Liver (tissue), 9 donors: Measurements from ENCODE around the gene TNNC2. TPM values are rescaled to one million over a fixed set of nuclear protein-coding genes. Genes with fewer than 3 reads are reported as not detected.

ENCODE experiments used
- DNase-seq: peaks from one replicate; pipeline ENCODE4 v3.0.0-alpha.2; 2017; ENCODE audit warnings: low spot score
- H3K27ac ChIP-seq, 2 donors: one replicate each; pipeline ENCODE4 v1.7.0; 2013; ENCODE audit warnings: inconsistent platforms in 2 of 2, low read length in 2 of 2, control low read depth in 1 of 2, low read depth in 1 of 2, mild to moderate bottlenecking in 1 of 2
- H3K27me3 ChIP-seq, 4 donors: one replicate each; pipeline versions ENCODE4 v1.6.1 to v1.7.0; 2013; ENCODE audit warnings: low read length in 3 of 4, inconsistent platforms in 1 of 4, mild to moderate bottlenecking in 1 of 4, moderate library complexity in 1 of 4; ENCODE audit not compliant: control insufficient read depth in 4 of 4, insufficient read depth in 4 of 4
- H3K36me3 ChIP-seq, 4 donors: one replicate each; pipeline versions ENCODE4 v1.6.1 to v1.7.0; 2013; ENCODE audit warnings: low read length in 3 of 4, mild to moderate bottlenecking in 3 of 4, low read depth in 1 of 4, moderate library complexity in 1 of 4; ENCODE audit not compliant: control insufficient read depth in 4 of 4, insufficient read depth in 3 of 4
- H3K4me1 ChIP-seq, 4 donors: one replicate each; pipeline versions ENCODE4 v1.6.1 to v1.7.0; 2013; ENCODE audit warnings: low read length in 3 of 4, mild to moderate bottlenecking in 3 of 4, moderate library complexity in 1 of 4; ENCODE audit not compliant: control insufficient read depth in 4 of 4, insufficient read depth in 4 of 4
- H3K4me3 ChIP-seq, 3 donors: one replicate each; pipeline versions ENCODE4 v1.6.1 to v1.7.0; 2013; ENCODE audit warnings: low read length in 3 of 3, control low read depth in 1 of 3, low read depth in 1 of 3, mild to moderate bottlenecking in 1 of 3
- H3K9ac ChIP-seq, 2 donors: one replicate each; pipeline ENCODE4 v1.7.0; 2013; ENCODE audit warnings: low read length in 2 of 2, mild to moderate bottlenecking in 2 of 2, moderate library complexity in 2 of 2, control low read depth in 1 of 2, low read depth in 1 of 2
- H3K9me3 ChIP-seq, 4 donors: one replicate each; pipeline versions ENCODE4 v1.6.1 to v1.7.0; 2013; ENCODE audit warnings: low read length in 3 of 4; ENCODE audit not compliant: control insufficient read depth in 4 of 4
- ATF3 ChIP-seq: IDR thresholded peaks from 2 replicates; pipeline ENCODE4 v1.6.1; 2016; ENCODE audit warnings: antibody characterized with exemption
- CTCF ChIP-seq: fragments of 150-350 bp; IDR thresholded peaks from 2 replicates; pipeline ENCODE4 v1.5.1; 2017; ENCODE audit warnings: improper control_type of control experiment, low read depth, low read length; ENCODE audit not compliant: missing input control
- EGR1 ChIP-seq, 2 donors: IDR thresholded peaks; 2 replicates each; pipeline ENCODE4 v1.6.1; 2016 to 2018; ENCODE audit warnings: antibody characterized with exemption in 2 of 2, low read depth in 2 of 2
- FOXA1 ChIP-seq: IDR thresholded peaks from 2 replicates; pipeline ENCODE4 v1.6.1; 2016; ENCODE audit warnings: antibody characterized with exemption
- FOXA2 ChIP-seq: IDR thresholded peaks from 2 replicates; pipeline ENCODE4 v1.6.1; 2016; ENCODE audit warnings: antibody characterized with exemption
- GABPA ChIP-seq, 2 donors: IDR thresholded peaks in 1 of 2; conservative IDR thresholded peaks in 1 of 2; 2 replicates each; pipeline ENCODE4 v1.6.1; 2016; ENCODE audit warnings: antibody characterized with exemption in 2 of 2, mild to moderate bottlenecking in 1 of 2, moderate library complexity in 1 of 2
- HNF4A ChIP-seq, 2 donors: conservative IDR thresholded peaks; 2 replicates each; pipeline ENCODE4 v1.6.1; 2016; ENCODE audit warnings: antibody characterized with exemption in 2 of 2, mild to moderate bottlenecking in 2 of 2
- HNF4G ChIP-seq: IDR thresholded peaks from 2 replicates; pipeline ENCODE4 v1.6.1; 2016; ENCODE audit warnings: antibody characterized with exemption
- JUND ChIP-seq, 2 donors: IDR thresholded peaks; 2 replicates each; pipeline ENCODE4 v1.6.1; 2016; ENCODE audit warnings: antibody characterized with exemption in 2 of 2
- MAX ChIP-seq: IDR thresholded peaks from 2 replicates; pipeline ENCODE4 v1.6.1; 2016; ENCODE audit warnings: antibody characterized with exemption
- NR2F2 ChIP-seq: IDR thresholded peaks from 2 replicates; pipeline ENCODE4 v1.6.1; 2016; ENCODE audit warnings: antibody characterized with exemption
- RAD21 ChIP-seq, 2 donors: IDR thresholded peaks; 2 replicates each; pipeline ENCODE4 v1.6.1; 2016; ENCODE audit warnings: antibody characterized with exemption in 2 of 2, mild to moderate bottlenecking in 2 of 2
- REST ChIP-seq: IDR thresholded peaks from 2 replicates; pipeline ENCODE4 v1.6.1; 2016; ENCODE audit warnings: antibody characterized with exemption, mild to moderate bottlenecking
- RXRA ChIP-seq, 2 donors: IDR thresholded peaks; 2 replicates each; pipeline ENCODE4 v1.6.1; 2017 to 2018; ENCODE audit warnings: antibody characterized with exemption in 2 of 2, mild to moderate bottlenecking in 1 of 2
- SP1 ChIP-seq: IDR thresholded peaks from 2 replicates; pipeline ENCODE4 v1.6.1; 2018; ENCODE audit warnings: antibody characterized with exemption, mild to moderate bottlenecking
- TAF1 ChIP-seq: conservative IDR thresholded peaks from 2 replicates; pipeline ENCODE4 v1.6.1; 2016; ENCODE audit warnings: antibody characterized with exemption, mild to moderate bottlenecking
- YY1 ChIP-seq: IDR thresholded peaks from 2 replicates; pipeline ENCODE4 v1.6.1; 2016; ENCODE audit warnings: antibody characterized with exemption, mild to moderate bottlenecking
- ZBTB33 ChIP-seq: IDR thresholded peaks from 2 replicates; pipeline ENCODE4 v1.6.1; 2016; ENCODE audit warnings: antibody characterized with exemption
- WGBS: extraction: QIAGEN DNeasy Blood & Tissue Kit; methylation state at CpG from one replicate; pipeline ENCODE4 v1.1.7; 2013; 5-methylcytosine and 5-hydroxymethylcytosine counted together
- polyA plus RNA-seq, 2 donors: library from polyadenylated mRNA; stranded (reverse) in 1 of 2; unstranded in 1 of 2; fragments of 200-250 nt in 1 of 2; fragments of >200 nt in 1 of 2; fragmentation: Nextera tagmentation in 1 of 2; extraction: Ambion mirVana in 1 of 2; gene quantifications; one replicate each; pipeline versions ENCODE4 v1.2.1 to v1.2.3, GENCODE V29; 2013 to 2015
- total RNA-seq, 2 donors: library from RNA; depleted of rRNA; stranded (reverse); fragments of >200 nt; gene quantifications; one replicate each; pipeline ENCODE4 v1.2.3, GENCODE V29; 2014
- donor health status: healthy.
- donor health status: healthy.
- donor health status: healthy.
- donor health status: healthy.
- donor health status: healthy.

Gene TNNC2
- total and polyA plus RNA-seq, 4 donors: 0.12 to 0.33 (median 0.31) TPM; not detected in 1

- 88% methylated on average over 7 of the region's 7 CpGs for WGBS
- no peaks in the 10 kb centered on the region for H3K36me3 ChIP-seq
- no peak overlapping the region for H3K27ac ChIP-seq
- no peaks in the 10 kb centered on the region for H3K9me3 ChIP-seq
- no peak overlapping the region for H3K4me3 ChIP-seq
- TF ChIP-seq HNF4A (conservative IDR thresholded peaks at IDR 0.05) (no peak), HNF4G (no peak), YY1 (no peak), TAF1 (no peak), MAX (no peak), JUND (IDR thresholded peaks at IDR 0.05) (no peak), RAD21 (IDR thresholded peaks at IDR 0.05) (no peak), RXRA (IDR thresholded peaks at IDR 0.05) (no peak), ZBTB33 (no peak), EGR1 (IDR thresholded peaks at IDR 0.05; ENCODE audit: low read depth in 2 of 2) (no peak), GABPA (IDR thresholded peaks at IDR 0.05 in 1 of 2, conservative IDR thresholded peaks at IDR 0.05 in 1 of 2) (no peak)
- peaks cover 0 to 4% (median 0%) of the 10 kb centered on the region in 4 donors for H3K4me1 ChIP-seq
- H3K27me3 ChIP-seq: no peaks in the 10 kb centered on the region
- H3K9ac ChIP-seq: no peak overlapping the region
- no peak for DNase-seq
Measured at GRCh38 chr20:45863543-45864470, 36.7 kb upstream of the TNNC2 start.

- DNase-seq: no peak
- H3K9me3 ChIP-seq: no peaks in the 10 kb centered on the region
- no peaks in the 10 kb centered on the region for H3K27me3 ChIP-seq
- no peak overlapping the region for H3K27ac ChIP-seq
- TF ChIP-seq SP1 (no peak), RXRA (IDR thresholded peaks at IDR 0.05) (no peak), EGR1 (IDR thresholded peaks at IDR 0.05; ENCODE audit: low read depth in 2 of 2) (no peak), RAD21 (IDR thresholded peaks at IDR 0.05) (no peak), FOXA1 (no peak), JUND (IDR thresholded peaks at IDR 0.05) (no peak), NR2F2 (no peak), FOXA2 (no peak), CTCF (no peak), ATF3 (no peak), MAX (no peak), ZBTB33 (no peak), YY1 (no peak), GABPA (IDR thresholded peaks at IDR 0.05 in 1 of 2, conservative IDR thresholded peaks at IDR 0.05 in 1 of 2) (no peak), REST (no peak), HNF4G (no peak), HNF4A (conservative IDR thresholded peaks at IDR 0.05) (no peak), TAF1 (no peak)
- no peaks in the 10 kb centered on the region for H3K36me3 ChIP-seq
- 88% methylated on average over 7 of the region's 7 CpGs for WGBS
- peaks cover 5 to 16% (median 9%) of the 10 kb centered on the region in 4 donors for H3K4me1 ChIP-seq
- no peak overlapping the region for H3K4me3 ChIP-seq
- H3K9ac ChIP-seq: no peak overlapping the region
Measured at GRCh38 chr20:45861221-45862075, 34.3 kb upstream of the TNNC2 start.
